ENCODE results near the gene KIF9.
"Not testable (repeated sequence)": the region's sequence is repeated elsewhere in the genome, so short reads cannot be mapped to it uniquely, and the experiment has no call there.

KIF9 gene

GRCh38 chr3:47186285-47186684 is 96.3 kb downstream of the KIF9 start:
- H3K27ac Mint-ChIP-seq (ENCODE audit: low read depth), result no peak overlapping the region
- no peak overlapping the region for H3K4me3 Mint-ChIP-seq
- no peaks in the 10 kb centered on the region for H3K9me3 Mint-ChIP-seq
- H3K27me3 Mint-ChIP-seq, result no peaks in the 10 kb centered on the region
- H3K4me1 Mint-ChIP-seq, result no peaks in the 10 kb centered on the region
- H3K36me3 Mint-ChIP-seq (ENCODE audit: insufficient read depth), result no peaks in the 10 kb centered on the region
- DNase-seq (ENCODE audit: low spot score in 2 of 2), result no peak
- no peak for ATAC-seq (replicated peaks; ENCODE audit: extremely low read depth, poor library complexity, severe bottlenecking)

- not testable (repeated sequence) for DNase-seq (ENCODE audit: low spot score in 2 of 2); ATAC-seq (replicated peaks; ENCODE audit: extremely low read depth, poor library complexity, severe bottlenecking); H3K9me3 Mint-ChIP-seq; H3K36me3 Mint-ChIP-seq (ENCODE audit: insufficient read depth); H3K4me3 Mint-ChIP-seq; H3K27ac Mint-ChIP-seq (ENCODE audit: low read depth); H3K27me3 Mint-ChIP-seq; H3K4me1 Mint-ChIP-seq
Measured at GRCh38 chr3:47181685-47182084, 100.9 kb downstream of the KIF9 start.

- not testable (repeated sequence) for ATAC-seq (replicated peaks; ENCODE audit: extremely low read depth, poor library complexity, severe bottlenecking); H3K36me3 Mint-ChIP-seq (ENCODE audit: insufficient read depth)
Measured at GRCh38 chr3:47180011-47180410, 102.6 kb downstream of the KIF9 start.

More at GRCh38 chr3:47180011-47180410, 102.6 kb downstream of the KIF9 start:
- not testable (repeated sequence) for H3K4me3 Mint-ChIP-seq; H3K27me3 Mint-ChIP-seq; H3K4me1 Mint-ChIP-seq; H3K9me3 Mint-ChIP-seq; DNase-seq (ENCODE audit: low spot score in 2 of 2); H3K27ac Mint-ChIP-seq (ENCODE audit: low read depth)
